ENCODE results near the gene UNC79.

DNA sequence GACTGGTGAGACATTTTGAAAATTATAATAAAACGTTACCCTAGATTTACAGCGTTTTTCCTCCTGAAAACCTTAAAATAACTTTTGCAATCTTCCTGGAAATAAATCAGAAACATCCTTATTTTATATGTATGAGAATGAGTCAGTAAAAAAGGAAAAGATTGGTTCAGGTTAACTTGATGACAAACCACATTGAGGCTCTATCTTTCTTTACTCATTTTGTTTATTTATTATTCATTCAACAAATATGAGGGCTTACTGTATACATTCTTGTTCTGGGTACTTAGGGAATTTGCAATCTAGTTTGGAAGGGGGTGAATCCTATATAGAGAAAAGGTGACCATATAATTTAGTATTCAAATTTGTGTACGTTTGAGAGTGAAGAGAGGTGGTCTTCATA is 156.6 kb downstream of the UNC79 start:
- TF ChIP-seq, protein P1, sequence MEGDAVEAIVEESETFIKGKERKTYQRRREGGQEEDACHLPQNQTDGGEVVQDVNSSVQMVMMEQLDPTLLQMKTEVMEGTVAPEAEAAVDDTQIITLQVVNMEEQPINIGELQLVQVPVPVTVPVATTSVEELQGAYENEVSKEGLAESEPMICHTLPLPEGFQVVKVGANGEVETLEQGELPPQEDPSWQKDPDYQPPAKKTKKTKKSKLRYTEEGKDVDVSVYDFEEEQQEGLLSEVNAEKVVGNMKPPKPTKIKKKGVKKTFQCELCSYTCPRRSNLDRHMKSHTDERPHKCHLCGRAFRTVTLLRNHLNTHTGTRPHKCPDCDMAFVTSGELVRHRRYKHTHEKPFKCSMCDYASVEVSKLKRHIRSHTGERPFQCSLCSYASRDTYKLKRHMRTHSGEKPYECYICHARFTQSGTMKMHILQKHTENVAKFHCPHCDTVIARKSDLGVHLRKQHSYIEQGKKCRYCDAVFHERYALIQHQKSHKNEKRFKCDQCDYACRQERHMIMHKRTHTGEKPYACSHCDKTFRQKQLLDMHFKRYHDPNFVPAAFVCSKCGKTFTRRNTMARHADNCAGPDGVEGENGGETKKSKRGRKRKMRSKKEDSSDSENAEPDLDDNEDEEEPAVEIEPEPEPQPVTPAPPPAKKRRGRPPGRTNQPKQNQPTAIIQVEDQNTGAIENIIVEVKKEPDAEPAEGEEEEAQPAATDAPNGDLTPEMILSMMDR (IDR thresholded peaks at IDR 0.05), result no peak
- TF ChIP-seq POLR2A (IDR thresholded peaks at IDR 0.05), result no peak

All from Peyer's patch (tissue), 4 donors.